ENCODE data around the gene PODXL2.

DNA sequence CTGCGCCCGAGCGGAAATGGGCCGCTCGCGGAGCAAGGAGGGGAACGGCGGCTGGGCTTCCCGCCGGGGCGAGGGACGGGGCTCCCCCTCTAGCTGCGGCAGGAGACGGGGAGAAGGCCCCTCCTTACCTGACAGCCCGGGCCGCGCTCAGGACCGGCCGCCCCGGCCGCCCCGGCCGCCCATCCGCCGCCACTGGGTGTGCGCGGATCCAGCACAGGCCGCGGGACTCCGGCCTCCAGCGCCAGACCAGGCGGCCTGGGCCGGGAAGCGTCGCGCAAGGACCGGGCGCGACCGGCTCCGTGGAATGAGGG is 38.7 kb upstream of the PODXL2 start:
- TF ChIP-seq, protein P1, sequence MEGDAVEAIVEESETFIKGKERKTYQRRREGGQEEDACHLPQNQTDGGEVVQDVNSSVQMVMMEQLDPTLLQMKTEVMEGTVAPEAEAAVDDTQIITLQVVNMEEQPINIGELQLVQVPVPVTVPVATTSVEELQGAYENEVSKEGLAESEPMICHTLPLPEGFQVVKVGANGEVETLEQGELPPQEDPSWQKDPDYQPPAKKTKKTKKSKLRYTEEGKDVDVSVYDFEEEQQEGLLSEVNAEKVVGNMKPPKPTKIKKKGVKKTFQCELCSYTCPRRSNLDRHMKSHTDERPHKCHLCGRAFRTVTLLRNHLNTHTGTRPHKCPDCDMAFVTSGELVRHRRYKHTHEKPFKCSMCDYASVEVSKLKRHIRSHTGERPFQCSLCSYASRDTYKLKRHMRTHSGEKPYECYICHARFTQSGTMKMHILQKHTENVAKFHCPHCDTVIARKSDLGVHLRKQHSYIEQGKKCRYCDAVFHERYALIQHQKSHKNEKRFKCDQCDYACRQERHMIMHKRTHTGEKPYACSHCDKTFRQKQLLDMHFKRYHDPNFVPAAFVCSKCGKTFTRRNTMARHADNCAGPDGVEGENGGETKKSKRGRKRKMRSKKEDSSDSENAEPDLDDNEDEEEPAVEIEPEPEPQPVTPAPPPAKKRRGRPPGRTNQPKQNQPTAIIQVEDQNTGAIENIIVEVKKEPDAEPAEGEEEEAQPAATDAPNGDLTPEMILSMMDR (conservative IDR thresholded peaks at IDR 0.05; ENCODE audit: low read depth, low read length), result no peak
- TF ChIP-seq EZH2 (IDR thresholded peaks at IDR 0.05; ENCODE audit: borderline replicate concordance, low read depth, low read length, poor library complexity, severe bottlenecking), result no peak

Data from A673 (cell line).